ENCODE results near the gene DUSP12.
"Not testable (repeated sequence)": the region's sequence is repeated elsewhere in the genome, so short reads cannot be mapped to it uniquely, and the experiment has no call there.

DUSP12 gene

GRCh38 chr1:161768461-161768860 is 18.9 kb downstream of the DUSP12 start:
- no peak for TF ChIP-seq CTCF (IDR thresholded peaks at IDR 0.05)
- Histone ChIP-seq H3K4me3 (no peak overlapping the region), H3K36me3 (no peaks in the 10 kb centered on the region), H3K9me3 (no peaks in the 10 kb centered on the region), H3K27ac (no peak overlapping the region), H3K4me1 (peaks cover 0 to 41% (median 26%) of the 10 kb centered on the region in 4 donors), H3K27me3 (no peaks in the 10 kb centered on the region)
- no peak for DNase-seq
- intact Hi-C loops (cut with DNase I; ENCODE audit: low total_unique reads): no loop called here

GRCh38 chr1:161768986-161769672 is 19.5 kb downstream of the DUSP12 start:
- TF ChIP-seq CTCF (IDR thresholded peaks at IDR 0.05): no peak
- Histone ChIP-seq H3K9me3 (no peaks in the 10 kb centered on the region), H3K27me3 (no peaks in the 10 kb centered on the region), H3K4me3 (no peak overlapping the region), H3K36me3 (no peaks in the 10 kb centered on the region), H3K4me1 (peaks cover 0 to 46% (median 26%) of the 10 kb centered on the region in 4 donors), H3K27ac (no peak overlapping the region)
- intact Hi-C loops (cut with DNase I; ENCODE audit: low total_unique reads): no loop called here
- DNase-seq: no peak

GRCh38 chr1:161769673-161770045 is 20.1 kb downstream of the DUSP12 start:
- peaks cover 0 to 44% (median 27%) of the 10 kb centered on the region in 4 donors for H3K4me1 ChIP-seq
- H3K4me3 ChIP-seq; DNase-seq; H3K27me3 ChIP-seq; intact Hi-C loops (cut with DNase I; ENCODE audit: low total_unique reads); H3K36me3 ChIP-seq; H3K9me3 ChIP-seq; H3K27ac ChIP-seq: not testable (repeated sequence)

GRCh38 chr1:161770250-161770649 is 20.7 kb downstream of the DUSP12 start:
- intact Hi-C loops (cut with DNase I; ENCODE audit: low total_unique reads): no loop called here
- Histone ChIP-seq H3K27ac (no peak overlapping the region), H3K36me3 (no peaks in the 10 kb centered on the region), H3K27me3 (no peaks in the 10 kb centered on the region), H3K4me1 (peaks cover 0 to 41% (median 27%) of the 10 kb centered on the region in 4 donors), H3K4me3 (no peak overlapping the region), H3K9me3 (no peaks in the 10 kb centered on the region)
- no peak for DNase-seq
- TF ChIP-seq CTCF (IDR thresholded peaks at IDR 0.05): no peak

GRCh38 chr1:161771161-161771560 is 21.6 kb downstream of the DUSP12 start:
- no peak for DNase-seq
- TF ChIP-seq CTCF (IDR thresholded peaks at IDR 0.05): no peak
- Histone ChIP-seq H3K4me3 (no peak overlapping the region), H3K36me3 (no peaks in the 10 kb centered on the region), H3K27me3 (no peaks in the 10 kb centered on the region), H3K4me1 (peaks cover 0 to 41% (median 27%) of the 10 kb centered on the region in 4 donors), H3K27ac (no peak overlapping the region), H3K9me3 (no peaks in the 10 kb centered on the region)
- intact Hi-C loops (cut with DNase I; ENCODE audit: low total_unique reads): no loop called here

- Histone ChIP-seq H3K27me3 (no peaks in the 10 kb centered on the region), H3K27ac (no peak overlapping the region)
Measured at GRCh38 chr1:161771973-161772372, 22.4 kb downstream of the DUSP12 start.

More at GRCh38 chr1:161771973-161772372, 22.4 kb downstream of the DUSP12 start:
- Histone ChIP-seq H3K9me3 (no peaks in the 10 kb centered on the region), H3K4me1 (peaks cover 0 to 37% (median 24%) of the 10 kb centered on the region in 4 donors), H3K36me3 (no peaks in the 10 kb centered on the region), H3K4me3 (no peak overlapping the region)
- intact Hi-C loops (cut with DNase I; ENCODE audit: low total_unique reads): no loop called here
- DNase-seq: no peak
- no peak for TF ChIP-seq CTCF (IDR thresholded peaks at IDR 0.05)

Measured in tibial artery (tissue), 4 donors.